IPS-18c (cell line): Measurements from ENCODE around the gene LAYN.

Source experiments
- H3K4me3 ChIP-seq: 2 replicates; pipeline ENCODE4 v1.7.0; 2013; ENCODE audit warnings: low read depth, mild to moderate bottlenecking, low read length, moderate library complexity; ENCODE audit not compliant: insufficient read depth
- H3K9me3 ChIP-seq: one replicate; pipeline ENCODE4 v1.6.1; 2013; ENCODE audit warnings: mild to moderate bottlenecking, low read length, moderate library complexity; ENCODE audit not compliant: control insufficient read depth, insufficient read depth

Gene LAYN

DNA sequence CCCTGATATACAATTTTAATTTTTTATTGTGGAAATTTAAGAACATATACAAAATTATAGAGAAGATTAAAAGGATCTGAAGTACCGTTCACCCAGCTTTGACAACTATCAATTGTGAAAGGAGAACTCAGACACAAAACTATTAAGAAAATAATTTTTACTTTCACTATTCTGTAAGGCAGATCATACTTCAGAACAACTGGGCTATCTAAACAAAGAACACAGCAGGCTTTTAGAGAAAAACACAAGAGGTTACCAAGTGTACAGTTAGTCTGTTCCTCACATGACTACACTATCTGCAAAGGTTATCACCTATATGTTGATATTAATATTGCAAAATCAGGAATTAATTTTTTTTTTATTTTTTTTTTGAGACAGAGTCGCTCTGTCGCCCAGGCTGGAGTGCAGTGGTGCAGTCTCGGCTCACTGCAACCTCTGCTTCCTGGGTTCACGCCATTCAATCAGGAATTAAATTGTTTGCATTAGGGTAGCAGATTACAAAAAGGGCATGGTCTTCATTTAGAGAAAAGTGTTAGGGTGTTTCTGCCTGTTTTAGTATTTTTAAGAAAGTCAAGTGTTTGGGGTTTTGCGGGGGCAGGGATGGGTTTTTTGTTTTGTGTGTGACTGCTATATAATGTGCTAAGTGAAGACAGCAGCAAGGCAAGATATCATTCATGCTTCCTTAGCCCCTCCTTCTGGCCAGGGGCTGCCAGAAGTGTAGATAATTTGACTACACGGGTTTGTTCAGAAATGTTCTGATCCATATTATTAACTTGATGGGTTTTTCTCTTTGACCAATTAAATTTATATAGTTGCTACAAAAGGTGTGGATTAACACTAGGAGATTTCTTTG, 34.1 kb downstream of the LAYN start:
- no peaks in the 10 kb centered on the region for H3K9me3 ChIP-seq
- no peak overlapping the region for H3K4me3 ChIP-seq

DNA sequence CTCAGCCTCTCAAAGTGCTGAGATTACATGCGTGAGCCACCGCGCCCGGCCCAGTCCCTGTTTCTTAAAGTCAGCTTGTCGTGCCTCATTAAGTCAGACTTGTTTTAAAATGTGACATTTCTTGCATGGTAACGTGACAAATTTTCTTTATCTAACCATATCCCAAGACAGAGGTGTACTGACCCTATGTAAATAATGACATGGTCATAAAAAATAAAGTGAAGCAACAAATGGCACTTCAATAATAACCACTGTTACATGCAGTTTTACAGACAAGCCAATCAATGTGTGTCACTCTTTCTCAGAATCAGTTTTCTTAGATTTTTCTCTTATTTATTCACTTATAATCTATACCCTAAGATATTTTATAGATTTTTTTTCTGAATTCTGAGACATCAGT, 35.2 kb downstream of the LAYN start:
- Histone ChIP-seq H3K4me3 (no peak overlapping the region), H3K9me3 (no peaks in the 10 kb centered on the region)

DNA sequence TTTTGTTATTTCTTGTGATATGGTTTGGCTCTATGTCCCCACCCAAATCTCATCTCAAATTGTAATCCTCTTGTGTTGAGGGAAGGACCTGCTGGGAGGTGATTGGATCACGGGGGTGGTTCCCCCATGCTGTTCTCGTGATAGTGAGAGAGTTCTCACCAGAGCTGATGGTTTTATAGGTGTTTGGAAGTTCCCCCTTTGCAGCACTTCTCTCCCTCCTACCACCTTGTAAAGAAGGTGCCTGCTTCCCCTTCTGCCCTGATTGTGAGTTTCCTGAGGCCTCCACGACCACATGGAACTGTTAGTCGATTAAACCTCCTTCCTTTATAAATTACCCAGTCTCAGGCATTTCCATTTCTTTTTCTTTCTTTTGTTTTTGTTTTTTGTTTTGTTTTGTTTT, 37.3 kb downstream of the LAYN start:
- Histone ChIP-seq H3K4me3 (no peak overlapping the region), H3K9me3 (no peaks in the 10 kb centered on the region)

DNA sequence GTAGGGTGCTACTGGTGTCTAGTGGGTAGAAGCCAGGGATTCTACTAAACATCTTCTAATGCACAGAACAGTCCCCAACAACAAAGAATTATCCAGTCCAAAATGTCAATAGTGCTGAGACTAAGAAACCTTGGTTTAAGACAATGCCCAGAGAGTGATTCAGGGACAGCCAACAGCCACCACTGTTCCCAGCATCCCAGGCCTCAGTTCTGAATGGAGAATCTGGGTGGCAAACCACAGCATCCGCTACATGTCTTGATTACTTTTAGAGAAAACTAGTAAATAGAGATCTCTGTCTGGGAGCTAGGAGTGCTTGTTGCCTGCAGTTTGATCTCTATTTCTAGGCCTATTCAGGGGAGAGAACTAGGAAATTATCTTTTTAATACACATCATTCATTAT, 40.8 kb downstream of the LAYN start:
- no peak overlapping the region for H3K4me3 ChIP-seq
- H3K9me3 ChIP-seq: no peaks in the 10 kb centered on the region

DNA sequence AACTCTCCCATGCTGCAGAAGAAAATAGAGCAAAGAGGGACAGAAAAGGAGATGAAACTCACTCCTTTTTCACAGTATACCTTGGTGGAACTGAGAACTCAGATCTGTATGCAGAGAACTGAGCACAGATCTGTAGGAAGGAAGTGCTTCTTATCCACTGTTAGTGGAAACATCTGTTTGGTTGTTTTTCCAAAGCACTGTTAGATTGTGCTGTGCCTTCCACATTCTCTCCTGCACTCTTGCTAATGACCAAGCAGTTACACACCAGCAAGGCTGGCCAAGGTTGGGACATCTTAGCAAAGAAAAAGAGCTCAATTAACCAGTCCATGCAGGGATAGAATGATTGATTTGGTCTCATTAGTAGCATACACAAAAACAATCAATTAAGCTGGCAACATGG, 41.6 kb downstream of the LAYN start:
- Histone ChIP-seq H3K9me3 (no peaks in the 10 kb centered on the region), H3K4me3 (no peak overlapping the region)

DNA sequence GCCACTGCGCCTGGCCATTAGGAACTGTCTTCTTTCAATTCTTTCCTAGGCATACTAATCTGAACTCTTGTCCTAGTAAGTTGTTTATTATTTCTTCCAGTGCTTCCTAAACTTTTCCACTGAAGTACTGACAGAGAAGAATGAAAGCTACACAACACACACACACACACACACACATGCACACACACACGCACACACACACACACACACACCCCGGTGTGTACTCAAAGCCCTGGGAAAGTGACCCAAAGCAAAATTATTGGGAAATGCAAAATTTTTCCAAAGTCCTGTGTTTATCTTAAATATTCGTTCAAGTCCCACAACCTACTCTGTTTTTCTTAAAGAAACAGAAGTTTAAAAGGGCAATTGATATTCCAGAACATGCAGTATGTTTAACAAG, 42.4 kb downstream of the LAYN start:
- Histone ChIP-seq H3K4me3 (no peak overlapping the region), H3K9me3 (peaks cover 1% of the 10 kb centered on the region)

DNA sequence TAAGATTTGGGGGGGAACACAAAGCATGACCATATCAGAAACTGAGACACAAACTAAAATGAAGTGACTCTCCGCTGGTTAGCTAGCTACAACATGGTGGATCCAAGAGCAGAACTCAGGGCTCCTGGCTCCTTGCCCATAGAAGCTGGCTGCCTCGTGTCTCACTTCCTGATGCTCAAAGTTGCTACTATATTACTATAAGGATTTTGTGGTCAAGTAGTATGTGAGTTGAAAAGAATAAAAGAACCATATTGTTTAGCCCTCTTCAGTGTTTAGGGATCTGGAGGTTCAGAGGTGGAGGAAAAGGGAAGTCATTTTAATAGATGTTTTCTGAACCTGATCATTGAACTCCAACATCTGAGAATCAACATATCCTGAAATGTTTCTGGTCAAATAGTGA, 44.9 kb downstream of the LAYN start:
- Histone ChIP-seq H3K9me3 (peaks cover 5% of the 10 kb centered on the region), H3K4me3 (no peak overlapping the region)

DNA sequence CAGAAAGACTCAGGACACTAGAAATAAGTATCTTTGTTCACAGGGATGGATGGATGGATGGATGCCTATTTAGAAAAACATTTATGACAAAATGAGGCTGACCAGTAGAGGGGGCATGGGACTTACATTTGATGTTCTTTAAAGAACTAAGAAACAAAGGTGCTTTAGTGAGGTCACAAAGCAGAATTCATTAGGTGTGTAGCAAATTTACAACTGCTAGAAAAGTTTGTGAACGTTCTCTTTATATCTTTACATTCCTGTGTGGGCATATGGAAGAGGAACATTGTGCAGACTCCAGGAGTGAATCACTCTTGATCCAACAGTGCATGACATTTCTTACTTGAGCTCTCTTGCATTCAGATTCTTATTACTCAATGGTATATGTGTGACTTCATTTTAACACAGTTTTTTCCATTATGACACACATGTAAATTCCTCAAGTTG, 45.9 kb downstream of the LAYN start:
- Histone ChIP-seq H3K4me3 (no peak overlapping the region), H3K9me3 (peaks cover 5% of the 10 kb centered on the region)

DNA sequence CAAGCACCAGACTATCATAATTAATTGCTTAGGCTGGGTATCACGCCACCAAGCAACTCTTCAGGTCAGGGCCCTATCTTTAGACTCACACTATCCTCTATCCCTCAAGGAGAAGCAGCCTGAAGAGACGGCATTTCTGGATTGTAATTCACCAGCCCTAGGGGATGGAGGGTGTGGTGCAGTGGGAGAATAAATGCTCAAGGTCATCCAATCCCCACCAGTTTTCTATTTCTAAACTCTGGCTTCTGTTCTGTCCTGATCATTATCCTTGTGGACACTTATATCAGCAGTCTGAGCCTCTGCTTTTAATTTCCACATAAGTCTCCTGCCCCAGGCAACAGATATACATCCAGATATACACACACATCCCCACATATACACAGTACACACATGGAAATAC, 48.6 kb downstream of the LAYN start:
- no peak overlapping the region for H3K4me3 ChIP-seq
- peaks cover 5% of the 10 kb centered on the region for H3K9me3 ChIP-seq

DNA sequence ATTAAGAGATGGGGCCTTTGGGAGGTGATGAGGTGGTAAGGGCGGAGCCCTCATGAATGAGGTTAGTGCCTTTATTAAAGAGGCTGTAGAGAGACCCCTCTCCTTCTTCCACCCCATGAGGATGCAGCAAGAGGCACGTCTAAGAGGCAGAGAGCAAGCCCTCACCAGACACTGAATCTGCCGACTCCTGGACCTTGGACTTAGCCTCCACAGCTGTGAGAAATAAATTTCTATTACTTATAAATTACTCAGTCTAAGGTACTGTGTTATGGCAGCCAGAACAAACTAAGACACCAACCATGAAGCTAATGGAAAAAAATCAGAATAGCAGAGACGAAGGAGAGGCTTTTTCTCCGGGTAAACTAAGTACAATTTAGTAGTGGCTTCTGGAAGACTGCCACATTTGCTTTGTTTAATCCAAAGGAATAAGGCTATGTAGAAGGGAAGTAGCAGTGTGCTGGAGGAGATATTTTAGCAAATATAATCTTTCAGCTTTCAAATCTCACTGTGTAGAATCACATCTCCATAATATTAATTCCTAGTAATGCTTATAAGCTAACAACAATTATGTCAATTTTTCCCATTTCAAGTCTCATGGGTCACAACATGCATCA, 49.5 kb downstream of the LAYN start:
- H3K9me3 ChIP-seq: peaks cover 5% of the 10 kb centered on the region
- no peak overlapping the region for H3K4me3 ChIP-seq

DNA sequence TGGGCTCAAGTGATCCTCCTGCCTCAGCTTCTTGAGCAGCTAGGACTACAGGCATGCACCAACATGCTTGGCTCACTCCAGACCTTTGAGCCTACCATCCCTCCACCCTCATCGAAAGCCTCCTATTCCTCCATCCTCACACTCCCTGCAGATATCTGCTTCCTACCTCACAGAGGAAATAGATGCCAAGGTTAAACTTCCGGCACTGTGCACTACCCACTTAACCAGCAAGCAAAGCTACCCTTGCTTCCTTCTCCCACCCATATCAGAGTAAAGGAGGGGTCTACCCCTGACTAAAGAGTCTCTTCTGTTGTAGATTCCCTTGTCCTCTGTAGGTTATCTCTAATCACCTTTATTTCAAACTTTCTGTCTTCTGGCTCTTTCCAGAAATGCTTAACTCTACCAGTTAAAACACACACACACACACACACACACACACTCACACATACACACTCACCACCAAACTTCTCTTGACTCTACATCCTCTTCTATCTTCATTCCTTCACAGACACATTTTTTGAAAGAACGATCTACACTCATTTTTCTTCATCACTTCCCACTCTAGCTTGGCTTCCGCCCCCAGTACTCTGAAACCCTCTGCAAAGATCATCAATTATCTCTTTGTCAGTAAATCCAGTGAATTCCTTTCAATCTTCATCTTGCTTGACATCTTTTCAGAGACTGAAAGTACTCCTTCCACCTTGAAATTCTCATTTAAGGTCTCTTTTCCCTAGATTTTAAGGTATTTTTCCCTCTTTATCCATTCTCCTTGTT, 50.9 kb downstream of the LAYN start:
- H3K9me3 ChIP-seq: peaks cover 5% of the 10 kb centered on the region
- H3K4me3 ChIP-seq: no peak overlapping the region

DNA sequence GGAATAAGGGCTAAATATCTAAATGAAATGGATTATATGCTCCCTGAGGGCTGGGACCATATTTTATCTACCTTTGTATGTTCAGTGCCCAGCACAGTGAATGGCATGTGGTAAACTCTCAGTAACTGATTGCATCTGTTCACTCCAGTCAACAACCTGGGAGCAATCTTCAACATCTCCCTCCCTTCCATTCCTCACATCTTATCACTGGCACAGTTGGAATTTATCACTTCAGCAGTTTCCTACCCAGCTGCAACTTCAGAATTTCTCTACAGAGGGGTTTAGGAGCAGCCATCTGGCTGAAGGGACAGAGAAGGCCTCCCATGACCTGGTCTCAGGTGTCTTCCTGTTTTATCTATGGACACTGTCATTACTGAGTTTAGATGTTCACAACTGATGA, 52.0 kb downstream of the LAYN start:
- H3K4me3 ChIP-seq: no peak overlapping the region
- H3K9me3 ChIP-seq: peaks cover 5% of the 10 kb centered on the region

DNA sequence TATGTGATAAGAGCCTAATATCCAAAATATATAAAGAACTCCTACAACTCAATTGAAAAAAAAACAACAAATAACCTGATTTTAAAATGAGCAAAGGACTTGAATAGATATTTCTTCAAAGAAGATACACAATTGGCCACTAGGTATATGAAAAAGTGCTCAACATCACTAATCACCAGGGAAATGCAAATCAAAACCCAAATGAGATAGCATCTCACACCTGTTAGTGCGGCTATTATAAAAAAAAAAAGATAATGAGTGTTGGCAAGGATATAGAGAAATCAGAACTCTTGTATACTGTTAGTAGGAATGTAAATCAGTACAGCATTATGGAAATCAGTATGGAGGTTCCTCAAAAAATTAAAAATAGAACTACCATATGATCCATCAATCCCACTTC, 55.8 kb downstream of the LAYN start:
- Histone ChIP-seq H3K4me3 (no peak overlapping the region), H3K9me3 (no peaks in the 10 kb centered on the region)

DNA sequence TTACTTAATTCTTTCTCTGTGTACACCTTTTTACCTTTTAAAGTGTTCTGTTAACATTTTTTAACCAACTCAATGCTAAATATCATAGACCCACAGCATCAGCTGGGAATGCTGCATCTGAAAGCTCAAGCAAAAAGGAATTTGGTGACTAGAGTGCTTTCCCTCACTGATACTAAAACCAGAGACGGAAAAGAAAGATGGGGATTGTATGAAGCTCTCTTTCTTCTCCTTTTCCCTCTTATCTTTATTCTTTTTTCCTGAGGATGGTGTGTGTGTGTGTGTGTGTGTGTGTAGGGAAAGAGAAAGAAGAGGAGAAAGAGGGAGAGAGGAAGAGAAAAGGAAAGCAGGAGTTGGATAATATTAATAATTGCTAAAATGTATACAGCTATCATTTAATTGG, 57.6 kb downstream of the LAYN start:
- H3K9me3 ChIP-seq: no peaks in the 10 kb centered on the region
- no peak overlapping the region for H3K4me3 ChIP-seq

DNA sequence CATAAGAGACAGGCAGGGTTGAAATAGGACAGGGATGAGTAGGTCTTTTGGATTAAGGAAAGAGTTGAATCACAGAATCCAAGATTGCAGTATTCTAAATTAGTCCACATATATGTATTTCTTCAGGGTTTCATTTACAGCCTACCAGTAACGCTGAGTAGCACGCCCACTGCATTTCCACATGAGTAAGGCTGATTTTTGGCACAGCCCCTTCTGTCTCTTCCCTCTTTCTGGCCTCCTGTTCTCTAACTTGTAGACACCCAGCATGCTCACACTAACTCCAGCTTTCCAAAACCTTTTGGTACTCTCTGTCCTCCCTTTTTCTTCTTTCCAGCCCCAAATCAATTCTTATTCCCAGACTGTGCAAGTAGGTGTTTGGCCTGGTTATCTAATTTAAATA, 58.0 kb downstream of the LAYN start:
- no peak overlapping the region for H3K4me3 ChIP-seq
- H3K9me3 ChIP-seq: no peaks in the 10 kb centered on the region

DNA sequence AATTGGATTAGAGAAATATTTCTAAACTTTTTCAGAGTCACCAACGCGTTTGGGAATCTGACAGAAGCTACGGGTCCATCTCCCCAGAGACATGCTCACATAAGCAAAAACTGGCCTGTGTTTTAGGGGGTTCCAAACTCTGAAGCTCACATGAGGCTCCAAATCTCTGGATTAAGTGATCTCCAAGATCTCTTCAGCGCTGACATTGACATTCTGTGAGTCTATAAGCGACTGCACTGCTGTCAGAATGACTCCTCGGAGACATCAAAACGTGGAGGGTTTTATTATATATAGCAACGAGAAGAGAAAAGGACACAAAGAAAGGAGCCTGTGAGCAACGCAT, 61.1 kb downstream of the LAYN start:
- Histone ChIP-seq H3K9me3 (no peaks in the 10 kb centered on the region), H3K4me3 (peak overlapping the region; percentile 26; the same call in 1 of the 2 replicates)

DNA sequence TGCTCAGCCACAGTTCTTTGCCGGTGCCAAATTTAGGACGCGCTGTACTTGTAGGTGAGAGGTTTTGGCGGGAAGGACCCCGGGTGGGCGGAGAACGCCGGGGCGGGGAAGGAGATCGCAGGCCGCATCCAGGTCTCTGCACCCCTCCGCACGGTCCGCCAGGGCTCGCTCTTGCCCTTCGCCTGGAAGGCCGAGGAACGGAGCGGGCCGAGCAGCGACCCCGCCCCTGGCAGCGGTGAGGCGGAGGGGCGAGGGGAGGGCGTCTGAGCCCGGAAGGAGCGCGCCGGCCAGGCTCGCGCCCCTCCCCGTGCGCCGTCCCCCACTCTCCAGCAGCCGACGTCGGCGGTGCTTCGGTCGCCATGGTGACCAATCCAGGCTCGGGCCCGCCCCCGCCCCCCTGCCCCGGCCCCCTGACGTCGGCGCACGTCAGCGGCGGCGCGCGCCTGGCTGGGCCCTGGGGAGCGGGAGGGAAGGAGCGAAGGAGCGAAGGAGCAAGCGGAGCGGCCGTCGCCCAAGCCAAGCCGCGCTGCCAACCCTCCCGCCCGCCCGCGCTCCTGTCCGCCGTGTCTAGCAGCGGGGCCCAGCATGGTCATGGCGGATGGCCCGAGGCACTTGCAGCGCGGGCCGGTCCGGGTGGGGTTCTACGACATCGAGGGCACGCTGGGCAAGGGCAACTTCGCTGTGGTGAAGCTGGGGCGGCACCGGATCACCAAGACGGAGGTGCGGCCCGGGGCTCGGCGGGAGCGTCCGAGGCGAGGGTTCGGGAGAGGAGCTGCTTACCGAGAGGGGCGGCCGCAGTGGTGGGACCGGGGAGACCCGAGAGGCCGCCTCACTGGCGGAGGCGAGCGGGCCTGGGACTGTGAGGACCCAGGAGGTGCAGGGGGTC, 61.7 kb downstream of the LAYN start, which contains the start of gene SIK2:
Gene SIK2 (plus strand): TSS at position 471 of the 886 bp plus-strand sequence. CDS start 115 bp downstream, at position 586.
- no peaks in the 10 kb centered on the region for H3K9me3 ChIP-seq
- H3K4me3 ChIP-seq: peak within 1 kb of the TSS; percentile 81
